ENCODE measurements around the gene AIP.

DNA sequence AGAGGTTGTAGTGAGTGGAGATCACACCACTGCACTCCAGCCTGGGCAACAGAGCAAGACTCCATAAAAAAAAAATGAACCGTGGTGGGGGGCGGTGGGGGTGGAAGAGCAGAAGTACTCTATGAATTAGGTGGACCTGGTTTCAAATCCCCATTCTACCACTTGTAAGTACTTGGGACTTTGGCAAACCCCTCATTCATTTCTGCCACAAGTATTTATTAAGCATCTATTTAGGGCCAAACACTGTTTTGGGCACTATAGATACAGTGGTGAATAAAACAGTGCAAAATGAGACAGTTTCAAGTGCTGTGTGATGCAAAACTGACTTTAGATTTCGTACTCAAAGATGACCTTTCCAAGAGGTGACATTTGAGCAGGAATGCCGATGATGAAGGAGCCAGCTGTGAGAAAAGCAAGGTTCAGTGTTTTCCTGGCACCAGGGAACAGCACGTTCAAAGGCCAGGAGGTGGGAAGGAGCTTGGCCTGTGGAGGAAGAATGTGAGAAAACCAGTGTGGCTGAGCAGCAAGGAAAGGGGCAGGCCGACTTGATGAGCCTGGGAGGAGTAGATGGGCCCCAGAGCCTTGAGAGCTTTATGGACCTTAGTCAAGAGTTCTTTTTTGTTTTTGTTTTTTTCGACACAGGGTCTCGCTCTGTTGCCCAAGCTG is 12.4 kb upstream of the AIP start:
- no peak for TF ChIP-seq POLR2A (IDR thresholded peaks at IDR 0.05)
- TF ChIP-seq, protein P1, sequence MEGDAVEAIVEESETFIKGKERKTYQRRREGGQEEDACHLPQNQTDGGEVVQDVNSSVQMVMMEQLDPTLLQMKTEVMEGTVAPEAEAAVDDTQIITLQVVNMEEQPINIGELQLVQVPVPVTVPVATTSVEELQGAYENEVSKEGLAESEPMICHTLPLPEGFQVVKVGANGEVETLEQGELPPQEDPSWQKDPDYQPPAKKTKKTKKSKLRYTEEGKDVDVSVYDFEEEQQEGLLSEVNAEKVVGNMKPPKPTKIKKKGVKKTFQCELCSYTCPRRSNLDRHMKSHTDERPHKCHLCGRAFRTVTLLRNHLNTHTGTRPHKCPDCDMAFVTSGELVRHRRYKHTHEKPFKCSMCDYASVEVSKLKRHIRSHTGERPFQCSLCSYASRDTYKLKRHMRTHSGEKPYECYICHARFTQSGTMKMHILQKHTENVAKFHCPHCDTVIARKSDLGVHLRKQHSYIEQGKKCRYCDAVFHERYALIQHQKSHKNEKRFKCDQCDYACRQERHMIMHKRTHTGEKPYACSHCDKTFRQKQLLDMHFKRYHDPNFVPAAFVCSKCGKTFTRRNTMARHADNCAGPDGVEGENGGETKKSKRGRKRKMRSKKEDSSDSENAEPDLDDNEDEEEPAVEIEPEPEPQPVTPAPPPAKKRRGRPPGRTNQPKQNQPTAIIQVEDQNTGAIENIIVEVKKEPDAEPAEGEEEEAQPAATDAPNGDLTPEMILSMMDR (IDR thresholded peaks at IDR 0.05): no peak
- no peak for TF ChIP-seq POLR2AphosphoS5 (IDR thresholded peaks at IDR 0.05)
